ENCODE measurements around the gene ZFYVE21.

ZFYVE21 gene

GRCh38 chr14:103738701-103739451 lies 23.3 kb downstream of the ZFYVE21 start:
- no peak for DNase-seq (ENCODE audit: low read depth)
- no peak for TF ChIP-seq CTCF (conservative IDR thresholded peaks at IDR 0.05; ENCODE audit: low read length)
- no peak overlapping the region for H3K4me3 ChIP-seq (ENCODE audit: low read length)

- no peak for DNase-seq (ENCODE audit: low read depth)
- TF ChIP-seq CTCF (conservative IDR thresholded peaks at IDR 0.05; ENCODE audit: low read length): no peak
- no peak overlapping the region for H3K4me3 ChIP-seq (ENCODE audit: low read length)
Observed at GRCh38 chr14:103739466-103739792, 23.8 kb downstream of the ZFYVE21 start.

- no peak for DNase-seq (ENCODE audit: low read depth)
- no peak for TF ChIP-seq CTCF (conservative IDR thresholded peaks at IDR 0.05; ENCODE audit: low read length)
- no peak overlapping the region for H3K4me3 ChIP-seq (ENCODE audit: low read length)
Observed at GRCh38 chr14:103739793-103740501, 24.3 kb downstream of the ZFYVE21 start.

- TF ChIP-seq CTCF (conservative IDR thresholded peaks at IDR 0.05; ENCODE audit: low read length): no peak
- H3K4me3 ChIP-seq (ENCODE audit: low read length): no peak overlapping the region
- DNase-seq (ENCODE audit: low read depth): peak; percentile 56
Observed at GRCh38 chr14:103740991-103741689, 25.5 kb downstream of the ZFYVE21 start.

- TF ChIP-seq CTCF (conservative IDR thresholded peaks at IDR 0.05; ENCODE audit: low read length): no peak
- no peak for DNase-seq (ENCODE audit: low read depth)
- H3K4me3 ChIP-seq (ENCODE audit: low read length): no peak overlapping the region
Observed at GRCh38 chr14:103741876-103742275, 26.3 kb downstream of the ZFYVE21 start.

GRCh38 chr14:103742499-103743255 lies 27.1 kb downstream of the ZFYVE21 start:
- no peak for TF ChIP-seq CTCF (conservative IDR thresholded peaks at IDR 0.05; ENCODE audit: low read length)
- H3K4me3 ChIP-seq (ENCODE audit: low read length): no peak overlapping the region
- DNase-seq (ENCODE audit: low read depth): no peak
